Jurkat, Clone E6-1 (cell line): ENCODE results near the gene RPUSD3.
"Not testable (repeated sequence)": the region's sequence is repeated elsewhere in the genome, so short reads cannot be mapped to it uniquely, and the experiment has no call there.

ENCODE experiments used
- DNase-seq: peaks from one replicate; pipeline ENCODE4 v3.0.0-alpha.2; 2011; ENCODE audit warnings: low read depth, low spot score
- H3K4me3 ChIP-seq: 2 replicates; pipeline ENCODE4 v1.5.1; 2011; ENCODE audit warnings: mild to moderate bottlenecking, low read length, control low read depth, moderate library complexity

RPUSD3 gene

DNA sequence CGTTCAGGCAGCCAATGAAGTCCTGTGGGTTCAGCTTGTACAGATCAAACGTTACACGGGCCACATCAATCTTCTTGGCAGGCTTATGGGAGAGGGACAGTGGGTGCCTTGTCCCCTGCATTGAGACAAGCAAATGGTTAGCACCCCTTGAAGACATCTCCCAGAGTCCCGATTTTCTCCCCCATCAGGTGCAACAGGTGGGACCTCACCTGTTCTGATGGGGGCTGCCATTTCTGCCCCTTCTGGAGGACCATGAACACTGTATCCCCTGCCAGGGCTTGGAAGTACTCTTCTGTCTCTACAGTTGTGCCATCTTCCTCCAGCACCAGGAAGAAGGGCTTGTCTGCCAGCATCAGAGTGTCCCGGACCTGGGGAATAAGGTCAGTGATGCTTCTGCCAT is 26.1 kb upstream of the RPUSD3 start:
- no peak overlapping the region for H3K4me3 ChIP-seq
- DNase-seq: no peak

DNA sequence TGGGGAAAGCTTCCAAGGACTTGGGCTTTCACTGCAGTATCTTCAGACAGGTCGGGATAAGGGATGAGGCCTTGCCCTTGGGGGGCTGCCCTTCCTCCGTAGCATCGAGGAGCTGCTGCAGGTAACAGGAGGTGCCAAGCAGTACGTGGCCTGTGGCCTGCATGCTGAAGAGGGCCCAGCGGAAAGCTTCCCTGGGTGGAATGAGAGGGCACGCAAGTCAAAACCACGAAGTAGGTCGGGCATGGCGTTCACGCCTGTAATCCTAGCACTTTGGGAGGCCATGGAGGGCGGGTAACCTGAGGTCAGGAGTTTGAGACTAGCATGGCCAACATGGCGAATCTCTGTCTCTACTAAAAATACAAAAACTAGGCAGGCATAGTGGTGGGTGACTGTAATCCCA is 23.3 kb upstream of the RPUSD3 start:
- no peak overlapping the region for H3K4me3 ChIP-seq
- no peak for DNase-seq

DNA sequence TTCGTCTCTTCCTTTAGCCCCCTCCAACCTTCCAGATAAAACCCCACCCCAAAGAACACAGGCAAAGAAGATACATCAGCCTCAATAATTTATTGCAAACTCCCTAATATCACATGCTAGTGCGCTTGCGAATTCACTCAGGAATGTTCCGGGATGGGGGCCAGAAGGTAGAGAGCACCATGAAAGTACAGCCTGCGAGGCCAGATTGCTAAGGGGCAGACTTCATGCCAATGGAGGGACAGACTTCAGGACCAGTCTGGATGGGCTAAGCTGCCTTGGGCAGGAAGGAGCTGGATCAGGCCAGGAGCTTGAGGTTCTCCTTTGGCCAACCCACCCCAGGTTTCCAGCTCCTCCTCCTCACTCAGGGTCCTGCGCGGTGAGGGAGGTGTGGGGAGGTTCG is 22.8 kb upstream of the RPUSD3 start:
- no peak for DNase-seq
- H3K4me3 ChIP-seq: no peak overlapping the region

DNA sequence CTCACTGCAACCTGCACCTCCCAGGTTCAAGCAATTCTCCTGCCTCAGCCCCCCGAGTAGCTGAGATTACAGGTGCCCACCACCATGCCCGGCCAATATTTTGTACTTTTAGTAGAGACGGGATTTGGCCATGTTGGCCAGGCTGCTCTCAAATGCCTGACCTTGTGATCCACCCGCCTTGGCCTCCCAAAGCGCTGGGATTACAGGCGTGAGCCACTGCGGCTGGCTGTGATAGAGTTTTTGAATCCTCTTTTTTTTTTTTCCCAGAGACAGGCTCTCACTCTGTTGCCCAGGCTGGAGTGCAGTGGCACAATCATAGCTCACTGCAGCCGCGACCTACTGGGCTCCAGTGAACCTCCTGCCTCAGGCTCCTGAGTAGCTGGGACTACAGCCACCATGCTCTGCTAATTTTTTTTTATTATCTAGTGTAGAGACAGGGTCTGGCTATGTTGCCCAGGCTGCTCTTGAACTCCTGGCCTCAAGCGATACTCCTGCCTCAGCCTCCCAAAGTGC is 21.4 kb upstream of the RPUSD3 start:
- H3K4me3 ChIP-seq, DNase-seq: not testable (repeated sequence)

DNA sequence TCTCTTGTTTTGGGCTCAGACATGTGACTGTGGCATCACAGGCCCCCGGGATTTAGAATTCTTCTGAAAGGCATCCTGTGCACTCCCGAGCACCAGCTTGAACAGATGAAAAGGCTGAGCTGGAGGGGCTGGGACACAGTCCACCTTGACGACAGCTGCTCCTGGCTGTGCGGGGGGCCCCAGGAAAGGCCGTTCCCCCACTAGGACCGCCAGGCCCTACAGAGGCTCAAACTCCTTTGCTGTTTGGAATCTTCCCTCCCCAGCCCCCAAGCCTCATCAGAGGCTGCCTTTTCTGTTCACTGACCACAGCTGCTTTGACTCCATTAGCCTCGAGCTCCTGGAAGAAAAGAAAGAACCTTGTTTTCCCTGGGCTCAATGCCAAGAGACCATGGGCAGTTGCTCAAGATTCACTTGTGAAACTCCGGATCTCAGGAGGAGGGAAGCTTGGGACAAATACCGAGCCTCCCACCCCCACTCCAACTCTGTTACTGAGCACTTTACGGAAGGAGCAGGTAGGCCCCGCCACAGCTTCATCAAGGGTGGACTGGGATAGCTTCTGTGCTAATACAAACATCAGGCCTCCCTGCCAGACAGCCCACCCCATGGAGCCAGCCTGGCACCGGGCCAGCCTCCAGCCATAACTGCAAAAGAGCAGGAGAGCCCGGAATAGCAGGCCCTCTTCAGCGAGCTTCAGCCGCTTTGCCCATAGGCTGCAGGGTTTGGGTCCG is 20.6 kb upstream of the RPUSD3 start:
- no peak for DNase-seq
- no peak overlapping the region for H3K4me3 ChIP-seq

DNA sequence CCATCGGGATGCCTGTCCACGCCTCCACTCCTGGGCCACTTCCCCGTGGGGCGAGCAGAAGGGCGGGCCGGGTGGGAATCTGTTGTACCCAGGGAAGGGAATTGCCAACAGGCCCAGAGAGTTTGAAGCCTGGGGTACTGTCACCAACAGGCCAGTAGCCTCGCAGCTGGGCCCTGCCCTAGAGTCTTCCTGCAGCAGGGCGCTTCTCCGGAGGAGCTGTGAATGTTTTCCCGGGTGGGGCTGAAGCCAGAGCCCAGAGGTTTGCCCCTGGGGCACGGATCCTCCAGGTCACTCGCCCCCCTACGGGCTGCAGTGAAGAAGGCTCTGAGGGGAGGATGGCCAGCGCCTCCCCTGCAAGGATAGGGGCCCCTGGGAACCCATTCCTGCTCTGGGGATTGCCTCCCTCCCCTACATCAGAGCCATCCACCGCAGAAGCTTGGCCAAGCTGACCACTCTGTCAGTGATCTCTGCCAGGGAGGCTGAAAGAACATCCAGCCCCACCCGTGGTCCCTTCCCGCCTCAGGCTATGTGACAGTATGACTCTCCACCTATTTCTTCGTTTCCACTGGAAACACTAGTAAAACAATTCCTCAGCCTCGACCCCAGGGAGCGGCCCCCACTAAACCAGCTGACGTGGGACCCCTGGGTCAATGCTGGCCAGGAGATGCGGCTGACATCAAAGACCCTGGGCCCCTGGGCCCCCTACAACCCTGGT is 19.4 kb upstream of the RPUSD3 start:
- H3K4me3 ChIP-seq: no peak overlapping the region

DNA sequence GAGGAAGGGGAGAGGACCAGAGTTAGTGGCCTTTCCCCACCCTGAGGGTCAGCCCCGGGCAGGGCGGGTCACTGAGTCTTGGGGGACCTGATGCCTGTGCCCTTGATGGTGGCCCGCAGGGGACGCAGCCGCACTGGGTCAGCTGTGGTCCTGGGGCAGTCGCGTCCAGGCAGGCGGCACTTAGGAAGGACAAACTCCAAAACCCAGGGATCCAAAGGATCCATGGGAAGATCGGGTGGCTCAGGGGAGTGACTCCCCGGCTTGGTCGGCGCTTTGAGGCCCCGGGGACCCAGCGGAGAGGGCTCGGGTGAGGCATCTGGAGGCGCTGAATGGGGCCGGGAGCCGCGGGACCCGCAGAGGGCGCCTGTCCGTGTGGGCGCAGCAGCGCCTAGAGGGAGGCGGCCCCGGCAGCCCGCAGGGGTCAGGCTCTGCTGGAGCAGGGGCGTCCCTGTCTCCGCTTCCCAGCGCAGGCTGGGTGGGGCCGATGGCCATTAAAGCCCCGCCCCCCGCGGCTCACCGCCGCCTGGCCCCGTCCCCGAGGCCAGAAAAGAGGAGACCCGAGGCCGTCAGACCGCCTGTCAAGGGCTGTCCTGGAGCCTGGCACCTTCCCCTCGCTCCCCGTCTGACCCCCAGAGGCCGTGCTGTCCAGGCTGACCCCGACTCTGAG is 18.7 kb upstream of the RPUSD3 start:
- no peak for DNase-seq

More for the DNA sequence above, 19.4 kb upstream of the RPUSD3 start:
- no peak for DNase-seq

DNA sequence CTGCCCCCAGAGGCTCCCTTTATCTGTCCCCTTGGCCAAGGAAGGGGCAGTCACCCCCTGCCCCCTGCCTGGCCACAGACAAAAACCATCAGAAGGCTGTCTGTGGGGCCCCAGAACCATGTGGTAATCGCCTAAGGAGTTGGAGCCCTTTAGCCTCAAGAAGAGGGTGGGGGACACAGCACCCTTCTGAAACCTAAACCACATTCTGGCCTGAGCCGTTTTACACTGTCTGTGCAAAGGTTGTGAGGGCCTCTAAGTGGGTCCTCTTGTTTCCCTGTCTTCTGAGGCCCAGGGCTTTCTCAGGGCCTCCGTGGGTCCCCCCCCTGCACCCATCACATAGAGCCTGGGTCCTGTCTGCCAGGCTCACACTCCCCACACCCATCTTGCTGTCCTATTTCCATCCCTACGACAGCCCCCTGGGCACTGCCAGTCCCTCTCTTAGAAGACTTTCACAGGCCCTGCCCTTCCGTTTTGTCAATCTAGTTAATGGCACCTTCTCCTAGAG is 17.9 kb upstream of the RPUSD3 start:
- no peak overlapping the region for H3K4me3 ChIP-seq
- DNase-seq: no peak

More for the DNA sequence above, 18.7 kb upstream of the RPUSD3 start:
- no peak overlapping the region for H3K4me3 ChIP-seq

DNA sequence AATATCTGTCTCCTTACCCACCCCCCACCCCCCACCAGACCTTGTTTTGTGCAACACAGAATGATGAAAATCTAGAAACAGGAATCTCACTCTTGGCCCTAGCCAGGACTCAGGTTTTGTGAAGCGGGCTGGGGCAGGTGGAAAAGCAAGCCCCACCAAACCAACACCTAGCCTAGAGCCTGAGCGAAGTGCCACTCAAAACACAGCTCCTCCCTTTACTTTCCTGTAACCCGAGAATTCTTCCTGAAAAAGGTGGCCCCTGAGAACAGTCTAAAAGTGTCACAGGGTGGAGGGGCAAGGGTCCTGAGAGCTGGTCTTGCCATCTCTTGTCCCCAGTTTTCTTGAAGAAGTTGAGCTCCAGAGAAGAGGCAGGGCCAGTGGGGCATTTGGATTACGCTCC is 17.4 kb upstream of the RPUSD3 start:
- no peak overlapping the region for H3K4me3 ChIP-seq
- no peak for DNase-seq

DNA sequence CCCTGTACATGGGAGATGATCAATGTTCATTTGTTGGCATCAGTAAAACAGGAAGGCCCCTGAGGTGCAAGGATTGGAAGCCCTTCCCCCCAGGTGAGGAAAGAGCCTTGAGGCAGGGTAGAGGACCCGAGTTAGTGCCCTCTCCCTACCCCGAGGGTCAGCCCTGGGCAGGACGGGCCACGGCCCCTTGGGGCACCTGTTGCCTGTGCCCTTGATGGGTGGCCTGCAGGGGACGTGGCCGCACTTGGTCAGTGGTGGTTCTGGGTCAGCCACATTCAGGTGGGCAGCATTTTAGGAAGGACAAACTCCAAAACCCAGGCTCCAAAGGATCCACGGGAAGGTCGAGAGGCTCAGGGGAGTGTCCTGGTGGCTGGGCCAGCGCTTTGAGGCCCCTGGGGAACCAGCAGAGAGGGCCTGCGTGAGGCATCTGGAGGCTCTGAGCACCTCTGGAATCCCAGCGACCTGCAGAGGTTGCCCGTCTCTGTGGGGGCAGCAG is 15.8 kb upstream of the RPUSD3 start:
- no peak overlapping the region for H3K4me3 ChIP-seq
- DNase-seq: no peak

DNA sequence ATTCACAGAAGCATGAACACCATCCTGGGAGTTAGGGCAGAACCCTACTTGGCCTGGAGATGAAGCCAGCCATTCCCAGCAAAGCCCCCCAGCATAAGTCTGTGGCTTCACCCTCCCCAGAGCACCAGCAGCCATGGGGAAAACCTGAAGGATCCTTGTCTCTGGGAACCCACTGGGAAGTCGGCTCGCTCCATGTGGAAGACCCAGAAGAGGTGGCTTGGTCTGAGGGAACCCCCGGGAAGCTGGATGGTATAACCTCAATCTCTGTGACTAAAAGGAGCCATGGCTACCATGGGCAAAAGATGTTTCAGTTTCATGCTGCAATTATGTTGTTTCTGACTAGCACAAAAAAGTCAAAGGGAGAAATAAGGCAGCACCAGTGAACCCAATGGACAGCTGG is 11.8 kb upstream of the RPUSD3 start:
- no peak overlapping the region for H3K4me3 ChIP-seq
- DNase-seq: no peak

DNA sequence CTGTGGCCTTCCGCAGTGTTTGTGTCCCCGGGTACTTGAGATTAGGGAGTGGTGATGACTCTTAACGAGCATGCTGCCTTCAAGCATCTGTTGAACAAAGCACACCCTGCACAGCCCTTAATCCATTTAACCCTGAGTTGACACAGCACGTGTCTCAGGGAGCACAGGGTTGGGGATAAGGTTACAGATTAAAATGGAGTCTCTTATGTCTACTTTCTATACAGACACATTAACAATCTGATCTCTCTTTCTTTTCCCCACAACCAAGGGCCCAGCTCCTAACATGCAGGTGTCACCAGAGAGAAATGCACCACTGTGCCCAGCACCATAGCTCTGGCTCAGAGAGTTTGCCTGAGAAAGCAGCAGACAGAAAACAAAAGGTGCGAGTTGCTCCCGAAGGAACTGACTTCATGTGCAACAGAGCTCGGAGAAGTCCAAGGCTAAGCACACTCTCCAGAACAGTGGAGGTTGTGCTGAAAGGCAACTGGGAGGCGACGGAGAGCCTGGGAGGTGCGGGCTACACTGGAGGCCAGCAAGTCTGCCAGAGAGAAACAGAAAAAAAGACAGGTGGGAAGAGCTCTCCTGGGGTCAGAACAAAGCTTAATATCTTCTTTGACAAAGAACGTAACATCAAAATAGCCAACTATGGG is 10.6 kb upstream of the RPUSD3 start:
- DNase-seq, H3K4me3 ChIP-seq: not testable (repeated sequence)

DNA sequence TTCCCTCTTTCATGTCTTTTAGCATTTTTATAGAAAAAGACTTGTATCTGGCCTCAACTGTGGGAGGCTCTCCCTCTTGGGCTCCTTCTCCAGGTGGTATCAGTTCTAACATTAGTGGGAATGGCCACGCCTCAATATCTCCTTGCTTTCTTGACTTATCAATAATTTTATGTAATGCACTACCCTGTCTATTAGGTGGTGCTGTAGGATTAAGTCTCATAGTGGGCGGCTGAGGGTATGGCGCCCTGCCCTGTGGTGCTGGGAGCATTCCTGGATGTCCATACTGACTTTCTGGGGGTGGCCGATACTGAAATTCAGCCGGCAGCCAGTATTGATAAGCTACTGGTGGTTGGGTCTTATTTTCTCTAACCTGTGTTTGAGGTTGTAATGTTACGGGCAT is 8.7 kb upstream of the RPUSD3 start:
- no peak for DNase-seq
- H3K4me3 ChIP-seq: no peak overlapping the region

DNA sequence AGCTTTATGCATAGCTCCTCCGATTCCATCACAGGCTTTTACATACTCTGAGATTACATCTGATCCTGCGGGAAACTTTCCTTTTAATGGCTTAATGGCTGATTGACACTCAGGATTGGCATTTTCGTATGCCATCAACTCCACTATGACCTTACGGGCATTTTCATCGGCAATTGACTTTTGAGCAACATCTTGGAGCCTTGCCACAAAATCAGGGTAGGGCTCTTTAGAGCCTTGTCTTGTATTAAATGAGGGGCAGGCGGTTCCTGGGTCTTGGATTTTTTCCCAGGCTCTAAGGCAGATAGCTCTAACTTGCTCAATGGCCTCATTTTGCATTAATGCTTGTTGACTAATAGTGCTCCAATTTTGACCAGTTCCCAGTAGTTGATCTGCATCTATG is 8.1 kb upstream of the RPUSD3 start:
- DNase-seq, H3K4me3 ChIP-seq: not testable (repeated sequence)

DNA sequence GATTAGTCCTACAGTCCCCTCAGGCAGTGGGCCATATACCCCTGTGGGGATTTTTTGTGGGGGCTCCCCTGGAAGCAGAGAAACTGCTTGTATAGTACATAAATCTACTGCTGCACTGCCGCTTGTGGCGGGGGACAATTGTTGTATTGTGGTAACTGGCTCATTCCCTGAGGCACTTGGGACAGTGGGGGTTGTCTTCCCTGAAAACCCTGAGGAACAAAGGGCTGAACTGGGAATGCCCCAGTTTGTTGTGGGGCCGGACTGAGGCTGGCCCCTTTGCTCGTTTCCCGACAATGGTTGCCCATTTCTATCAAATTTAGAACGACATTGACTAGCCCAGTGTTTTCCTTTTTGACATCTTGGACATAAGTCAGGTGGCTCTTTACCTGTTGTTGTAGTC is 7.6 kb upstream of the RPUSD3 start:
- not testable (repeated sequence) for DNase-seq, H3K4me3 ChIP-seq

DNA sequence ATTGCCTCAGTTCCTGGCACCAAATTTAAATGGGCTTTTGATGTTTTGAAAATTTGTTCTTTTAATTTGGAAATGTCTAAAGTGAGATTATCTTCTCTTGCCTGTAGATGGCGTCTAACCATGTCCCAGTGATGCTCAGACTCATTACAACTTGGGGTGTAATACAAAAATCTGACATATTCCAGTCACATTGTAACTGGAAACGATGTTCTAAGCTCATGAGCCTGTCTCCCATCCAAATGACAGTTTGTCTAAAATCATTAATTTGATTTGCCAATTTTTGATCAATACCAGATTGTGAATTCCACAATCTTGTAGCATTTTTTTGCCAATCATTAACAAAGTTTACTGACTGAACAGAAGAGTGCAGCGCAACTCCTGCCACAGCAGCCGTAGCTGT is 5.1 kb upstream of the RPUSD3 start:
- peak; percentile 24 for DNase-seq
- not testable (repeated sequence) for H3K4me3 ChIP-seq

DNA sequence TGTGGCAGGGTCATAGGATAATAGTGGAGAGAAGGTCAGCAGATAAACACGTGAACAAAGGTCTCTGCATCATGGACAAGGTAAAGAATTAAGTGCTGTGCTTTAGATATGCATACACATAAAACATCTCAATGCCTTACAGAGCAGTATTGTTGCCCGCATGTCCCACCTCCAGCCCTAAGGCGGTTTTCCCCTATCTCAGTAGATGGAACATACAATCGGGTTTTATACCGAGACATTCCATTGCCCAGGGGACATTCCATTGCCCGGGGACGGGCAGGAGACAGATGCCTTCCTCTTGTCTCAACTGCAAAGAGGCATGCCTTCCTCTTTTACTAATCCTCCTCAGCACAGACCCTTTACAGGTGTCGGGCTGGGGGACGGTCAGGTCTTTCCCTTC is 4.1 kb upstream of the RPUSD3 start:
- not testable (repeated sequence) for H3K4me3 ChIP-seq, DNase-seq

DNA sequence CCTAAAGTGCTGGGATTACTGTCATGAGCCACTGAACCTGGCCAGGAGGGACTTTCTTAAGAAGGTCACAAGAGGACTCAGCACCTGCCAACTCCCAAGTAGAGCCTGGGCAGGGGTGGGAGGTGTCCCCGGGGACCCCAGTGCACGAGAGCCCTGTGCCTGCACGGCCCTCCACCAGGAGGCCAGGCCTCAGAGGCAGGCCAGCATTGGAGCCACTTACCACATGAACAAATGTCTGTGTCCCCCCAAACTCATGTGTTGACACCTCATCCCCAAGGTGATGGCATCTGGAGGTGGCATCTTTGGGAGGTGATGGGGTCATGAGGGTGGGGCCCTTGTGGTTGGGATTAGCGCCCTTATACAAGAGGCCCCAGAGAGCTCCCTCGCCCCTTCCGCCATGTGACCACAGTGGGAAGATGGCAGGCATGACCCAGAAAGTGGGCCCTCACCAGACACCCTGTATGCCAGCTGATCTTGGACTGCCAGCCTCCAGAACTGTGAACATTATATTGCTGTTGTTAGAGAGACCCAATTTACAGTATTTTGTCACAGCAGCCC is 3.2 kb upstream of the RPUSD3 start:
- DNase-seq: no peak
- no peak overlapping the region for H3K4me3 ChIP-seq

DNA sequence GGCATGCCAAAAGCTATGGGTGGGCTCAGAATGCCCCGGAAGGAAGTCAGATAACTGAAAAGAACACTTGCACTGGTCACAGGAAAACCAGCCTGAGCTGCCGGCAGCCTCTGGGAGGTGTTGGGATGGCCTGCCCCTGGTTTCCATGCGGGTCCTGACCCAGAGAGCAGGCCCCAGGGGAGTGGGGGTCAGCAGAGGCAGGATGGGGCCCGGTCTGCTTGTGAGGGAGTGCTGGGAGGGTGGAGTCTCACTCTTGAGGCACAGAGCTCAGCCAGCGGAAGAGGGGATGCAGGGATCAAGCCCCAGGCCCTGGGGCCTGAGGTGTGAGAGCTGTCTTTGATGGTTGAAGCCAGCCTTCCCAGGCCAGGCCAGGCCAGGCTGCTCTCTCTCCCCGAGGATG is 2.4 kb upstream of the RPUSD3 start:
- no peak for DNase-seq

More for the DNA sequence above, 2.4 kb upstream of the RPUSD3 start:
- H3K4me3 ChIP-seq: no peak overlapping the region
